ENCODE results near the gene RAB3B. TPM values are rescaled to one million over a fixed set of nuclear protein-coding genes. Genes with fewer than 3 reads are reported as not detected.

The RAB3B gene
- total and polyA plus RNA-seq, 9 of the 15 experiments (the other 6 are each of a cell fraction or from before 2014, with no cell fraction given) = 0.07 to 0.47 (median 0.27) TPM

DNA sequence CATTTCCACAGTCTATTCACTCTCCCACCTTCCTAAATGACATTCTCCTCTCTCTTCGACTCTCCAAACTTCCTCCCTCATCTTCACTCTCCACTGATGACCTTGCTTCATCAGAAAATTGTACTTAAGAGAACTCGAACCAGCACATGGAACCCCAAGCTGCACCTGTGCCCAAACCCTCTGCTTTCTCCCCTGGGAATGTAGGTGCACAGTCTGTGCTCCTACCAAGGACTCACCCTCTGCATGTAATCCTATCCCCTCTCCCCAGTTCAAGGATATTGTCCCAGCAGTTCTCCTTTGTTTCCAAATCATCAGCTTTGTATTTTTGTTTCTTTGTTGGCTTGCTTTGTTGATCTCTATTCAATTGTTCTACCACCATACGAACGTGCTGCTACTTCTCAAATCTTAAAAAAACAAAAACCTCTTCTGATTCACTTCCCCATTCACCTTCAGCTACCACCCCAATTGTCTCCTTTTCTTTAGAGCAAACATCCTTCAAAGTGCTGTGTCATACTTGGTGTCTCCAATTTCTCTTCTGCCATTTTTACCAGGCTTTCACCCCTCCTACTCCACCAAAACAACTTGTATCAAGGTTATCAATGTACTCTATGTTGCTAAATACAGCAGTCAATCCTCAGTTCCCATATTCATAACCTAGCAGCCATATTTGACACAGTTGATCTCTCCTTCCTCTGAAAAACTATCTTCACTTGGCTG, 26.8 kb downstream of the RAB3B start (continued):
- TF ChIP-seq ZNF316 (IDR thresholded peaks at IDR 0.05) (peak; percentile 98), DDX20 (tag; IDR thresholded peaks at IDR 0.05; ENCODE audit: low read depth) (no peak), BHLHE40 (IDR thresholded peaks at IDR 0.05; ENCODE audit: low read length) (0 out of 2 replicates have a peak, but pooled peaks have one; percentile 35), HMG20A (CRISPR knock-in tag; conservative IDR thresholded peaks at IDR 0.05) (no peak), GABPB1 (CRISPR knock-in tag; IDR thresholded peaks at IDR 0.05) (no peak), ELF1 (tag; IDR thresholded peaks at IDR 0.05) (no peak), ZNF75A (CRISPR knock-in tag; IDR thresholded peaks at IDR 0.05) (no peak), EP400 (IDR thresholded peaks at IDR 0.05) (peak; percentile 55), BRD9 (IDR thresholded peaks at IDR 0.05; ENCODE audit: low read depth, partially characterized antibody) (peak; percentile 70), CBX1 (IDR thresholded peaks at IDR 0.05; ENCODE audit: low read depth) (no peak), ARNT (IDR thresholded peaks at IDR 0.05) (peak in 1 of 2 experiments; percentile 32; a peak in 1 of 4 replicates), FOXM1 (IDR thresholded peaks at IDR 0.05; ENCODE audit: low read depth) (no peak), FOXM1 (CRISPR knock-in tag; IDR thresholded peaks at IDR 0.05; ENCODE audit: low read depth) (no peak), DPF2 (IDR thresholded peaks at IDR 0.05) (peak; percentile 84), ZNF12 (CRISPR knock-in tag; IDR thresholded peaks at IDR 0.05) (no peak), NFIX (CRISPR knock-in tag; IDR thresholded peaks at IDR 0.05; ENCODE audit: low read depth) (no peak), THRAP3 (IDR thresholded peaks at IDR 0.05; ENCODE audit: borderline replicate concordance) (no peak), GABPA (tag; conservative IDR thresholded peaks at IDR 0.05; ENCODE audit: low read depth) (no peak), MEF2D (tag; conservative IDR thresholded peaks at IDR 0.05; ENCODE audit: low read depth) (peak; percentile 82), CXXC5 (CRISPR knock-in tag; IDR thresholded peaks at IDR 0.05) (peak; percentile 31; the same call in 1 of the 2 replicates), NEUROD1 (IDR thresholded peaks at IDR 0.05; ENCODE audit: borderline replicate concordance, low read depth, low read length, partially characterized antibody) (peak; percentile 41)
- TF ChIP-seq, protein P1, sequence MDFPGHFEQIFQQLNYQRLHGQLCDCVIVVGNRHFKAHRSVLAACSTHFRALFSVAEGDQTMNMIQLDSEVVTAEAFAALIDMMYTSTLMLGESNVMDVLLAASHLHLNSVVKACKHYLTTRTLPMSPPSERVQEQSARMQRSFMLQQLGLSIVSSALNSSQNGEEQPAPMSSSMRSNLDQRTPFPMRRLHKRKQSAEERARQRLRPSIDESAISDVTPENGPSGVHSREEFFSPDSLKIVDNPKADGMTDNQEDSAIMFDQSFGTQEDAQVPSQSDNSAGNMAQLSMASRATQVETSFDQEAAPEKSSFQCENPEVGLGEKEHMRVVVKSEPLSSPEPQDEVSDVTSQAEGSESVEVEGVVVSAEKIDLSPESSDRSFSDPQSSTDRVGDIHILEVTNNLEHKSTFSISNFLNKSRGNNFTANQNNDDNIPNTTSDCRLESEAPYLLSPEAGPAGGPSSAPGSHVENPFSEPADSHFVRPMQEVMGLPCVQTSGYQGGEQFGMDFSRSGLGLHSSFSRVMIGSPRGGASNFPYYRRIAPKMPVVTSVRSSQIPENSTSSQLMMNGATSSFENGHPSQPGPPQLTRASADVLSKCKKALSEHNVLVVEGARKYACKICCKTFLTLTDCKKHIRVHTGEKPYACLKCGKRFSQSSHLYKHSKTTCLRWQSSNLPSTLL (IDR thresholded peaks at IDR 0.05) = no peak
- TF ChIP-seq, protein P2, sequence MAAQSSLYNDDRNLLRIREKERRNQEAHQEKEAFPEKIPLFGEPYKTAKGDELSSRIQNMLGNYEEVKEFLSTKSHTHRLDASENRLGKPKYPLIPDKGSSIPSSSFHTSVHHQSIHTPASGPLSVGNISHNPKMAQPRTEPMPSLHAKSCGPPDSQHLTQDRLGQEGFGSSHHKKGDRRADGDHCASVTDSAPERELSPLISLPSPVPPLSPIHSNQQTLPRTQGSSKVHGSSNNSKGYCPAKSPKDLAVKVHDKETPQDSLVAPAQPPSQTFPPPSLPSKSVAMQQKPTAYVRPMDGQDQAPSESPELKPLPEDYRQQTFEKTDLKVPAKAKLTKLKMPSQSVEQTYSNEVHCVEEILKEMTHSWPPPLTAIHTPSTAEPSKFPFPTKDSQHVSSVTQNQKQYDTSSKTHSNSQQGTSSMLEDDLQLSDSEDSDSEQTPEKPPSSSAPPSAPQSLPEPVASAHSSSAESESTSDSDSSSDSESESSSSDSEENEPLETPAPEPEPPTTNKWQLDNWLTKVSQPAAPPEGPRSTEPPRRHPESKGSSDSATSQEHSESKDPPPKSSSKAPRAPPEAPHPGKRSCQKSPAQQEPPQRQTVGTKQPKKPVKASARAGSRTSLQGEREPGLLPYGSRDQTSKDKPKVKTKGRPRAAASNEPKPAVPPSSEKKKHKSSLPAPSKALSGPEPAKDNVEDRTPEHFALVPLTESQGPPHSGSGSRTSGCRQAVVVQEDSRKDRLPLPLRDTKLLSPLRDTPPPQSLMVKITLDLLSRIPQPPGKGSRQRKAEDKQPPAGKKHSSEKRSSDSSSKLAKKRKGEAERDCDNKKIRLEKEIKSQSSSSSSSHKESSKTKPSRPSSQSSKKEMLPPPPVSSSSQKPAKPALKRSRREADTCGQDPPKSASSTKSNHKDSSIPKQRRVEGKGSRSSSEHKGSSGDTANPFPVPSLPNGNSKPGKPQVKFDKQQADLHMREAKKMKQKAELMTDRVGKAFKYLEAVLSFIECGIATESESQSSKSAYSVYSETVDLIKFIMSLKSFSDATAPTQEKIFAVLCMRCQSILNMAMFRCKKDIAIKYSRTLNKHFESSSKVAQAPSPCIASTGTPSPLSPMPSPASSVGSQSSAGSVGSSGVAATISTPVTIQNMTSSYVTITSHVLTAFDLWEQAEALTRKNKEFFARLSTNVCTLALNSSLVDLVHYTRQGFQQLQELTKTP (IDR thresholded peaks at IDR 0.05; ENCODE audit: low read depth in 1 of 2, partially characterized antibody in 2 of 2) = peak in 1 of 2 experiments; percentile 24
- TF ChIP-seq, protein P3, sequence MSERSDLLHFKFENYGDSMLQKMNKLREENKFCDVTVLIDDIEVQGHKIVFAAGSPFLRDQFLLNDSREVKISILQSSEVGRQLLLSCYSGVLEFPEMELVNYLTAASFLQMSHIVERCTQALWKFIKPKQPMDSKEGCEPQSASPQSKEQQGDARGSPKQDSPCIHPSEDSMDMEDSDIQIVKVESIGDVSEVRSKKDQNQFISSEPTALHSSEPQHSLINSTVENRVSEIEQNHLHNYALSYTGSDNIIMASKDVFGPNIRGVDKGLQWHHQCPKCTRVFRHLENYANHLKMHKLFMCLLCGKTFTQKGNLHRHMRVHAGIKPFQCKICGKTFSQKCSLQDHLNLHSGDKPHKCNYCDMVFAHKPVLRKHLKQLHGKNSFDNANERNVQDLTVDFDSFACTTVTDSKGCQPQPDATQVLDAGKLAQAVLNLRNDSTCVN (CRISPR knock-in tag; IDR thresholded peaks at IDR 0.05) = no peak
